Measurements from ENCODE around the gene BBS4. TPM values are rescaled to one million over a fixed set of nuclear protein-coding genes. Genes with fewer than 3 reads are reported as not detected.
"Not testable (repeated sequence)": the region's sequence is repeated elsewhere in the genome, so short reads cannot be mapped to it uniquely, and the experiment has no call there.

BBS4 gene
- total and polyA plus RNA-seq, 2 of the 4 experiments (the other 2 are of a cell fraction), result 15.8 to 21.0 TPM

DNA sequence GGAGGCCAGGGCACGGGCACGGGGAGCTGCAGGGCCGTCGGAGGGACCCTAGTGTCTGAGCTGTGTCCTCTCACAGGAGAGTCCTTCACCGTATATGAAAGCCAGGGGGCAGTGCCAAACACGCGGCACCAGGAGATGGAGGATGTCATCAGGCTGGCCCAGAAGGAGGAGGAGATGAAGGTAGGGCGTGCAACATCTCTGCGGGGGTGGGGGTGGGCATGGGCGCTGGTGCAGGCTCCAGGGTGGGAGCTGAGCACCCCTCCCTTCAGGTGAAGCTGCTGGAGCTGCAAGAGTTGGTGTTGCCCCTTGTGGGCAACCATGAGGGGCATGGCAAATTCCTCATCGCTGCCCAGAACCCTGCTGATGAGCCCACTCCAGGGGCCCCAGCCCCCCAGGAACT, 20.3 kb upstream of the BBS4 start:
- H3K9ac ChIP-seq (ENCODE audit: low read depth, low read length); ATAC-seq (ENCODE audit: low read depth); H3K14ac ChIP-seq (replicated peaks; ENCODE audit: low read depth, low read length); H2AFZ ChIP-seq (replicated peaks; ENCODE audit: low read length, poor library complexity); H3K9me3 ChIP-seq (ENCODE audit: control insufficient read depth, insufficient read depth, low read length); H4K20me1 ChIP-seq (ENCODE audit: insufficient read depth, low read length); H2BK15ac ChIP-seq (ENCODE audit: low read depth, low read length); CTCF ChIA-PET; H2AK9ac ChIP-seq (replicated peaks; ENCODE audit: low read depth, low read length, poor library complexity); H3K36me3 ChIP-seq (ENCODE audit: control insufficient read depth, insufficient read depth, low read length); H3K4me1 ChIP-seq (ENCODE audit: control insufficient read depth, insufficient read depth, low read length); H3K23ac ChIP-seq (ENCODE audit: low read depth, low read length); POLR2A ChIA-PET (ENCODE audit: unreplicated experiment); H3K9me1 ChIP-seq (ENCODE audit: insufficient read depth, low read length); H3K4ac ChIP-seq (ENCODE audit: low read depth, low read length); dilution Hi-C loops (cut with HindIII; ENCODE audit: low sequenced_read_pairs, unreplicated experiment); H3K27me3 ChIP-seq (ENCODE audit: control insufficient read depth, insufficient read depth, low read length); H3K56ac ChIP-seq (ENCODE audit: extremely low read depth, insufficient read depth, low read length); H4K8ac ChIP-seq (ENCODE audit: low read depth in 2 of 2, low read length in 2 of 2); H3K4me2 ChIP-seq (ENCODE audit: low read depth, low read length); H3K27ac ChIP-seq (ENCODE audit: insufficient read depth, low read length); H2BK120ac ChIP-seq (ENCODE audit: low read depth, low read length); intact Hi-C loops (cut with micrococcal nuclease); H3K79me1 ChIP-seq (ENCODE audit: low read depth in 1 of 2, low read length in 2 of 2); H2BK20ac ChIP-seq (ENCODE audit: low read depth, low read length); H2AK5ac ChIP-seq (ENCODE audit: low read depth, low read length); in situ Hi-C loops (cut with MboI; ENCODE audit: low sequenced_read_pairs); H4K5ac ChIP-seq (ENCODE audit: low read depth, low read length); BruUV-seq (replicated peaks); H2BK5ac ChIP-seq (ENCODE audit: low read depth, low read length, poor library complexity, severe bottlenecking); H3K4me3 ChIP-seq (ENCODE audit: insufficient read depth, low read depth, low read length); H4K91ac ChIP-seq (ENCODE audit: insufficient read depth, low read depth, low read length); H3K18ac ChIP-seq (ENCODE audit: low read depth, low read length); DNase-seq: not testable (repeated sequence)
- WGBS, 2 experiments (ENCODE audit: extremely low coverage in 2 of 2, insufficient read length in 1 of 2), result no CpG with 5 or more reads among the region's 11 CpGs

DNA sequence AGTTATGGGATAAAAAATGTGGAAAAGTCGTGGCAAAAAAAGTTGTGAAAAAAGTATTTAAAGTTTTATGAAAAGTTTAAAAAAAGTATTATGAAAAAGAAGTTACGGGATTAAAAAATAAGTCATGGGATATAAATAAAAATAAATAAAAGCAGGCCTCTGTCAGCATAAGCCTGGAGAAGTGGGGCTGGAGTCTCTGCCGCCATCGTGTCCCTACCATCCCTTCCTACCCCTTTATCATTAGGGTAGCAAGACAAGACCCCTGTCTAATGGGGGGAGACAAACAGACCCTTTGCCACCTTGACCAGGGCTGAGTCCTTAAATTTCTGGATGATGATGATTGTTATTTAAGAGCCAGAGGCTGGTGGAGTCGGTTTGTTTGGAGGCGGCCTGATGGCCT, 16.2 kb upstream of the BBS4 start:
- H3K4ac ChIP-seq (ENCODE audit: low read depth, low read length); H3K9me3 ChIP-seq (ENCODE audit: control insufficient read depth, insufficient read depth, low read length); H2AK5ac ChIP-seq (ENCODE audit: low read depth, low read length); H3K18ac ChIP-seq (ENCODE audit: low read depth, low read length); H3K23ac ChIP-seq (ENCODE audit: low read depth, low read length); dilution Hi-C loops (cut with HindIII; ENCODE audit: low sequenced_read_pairs, unreplicated experiment); H3K9ac ChIP-seq (ENCODE audit: low read depth, low read length); H3K4me2 ChIP-seq (ENCODE audit: low read depth, low read length); H3K36me3 ChIP-seq (ENCODE audit: control insufficient read depth, insufficient read depth, low read length); H3K9me1 ChIP-seq (ENCODE audit: insufficient read depth, low read length); H2BK120ac ChIP-seq (ENCODE audit: low read depth, low read length); BruUV-seq (replicated peaks); H3K4me3 ChIP-seq (ENCODE audit: insufficient read depth, low read depth, low read length); H4K5ac ChIP-seq (ENCODE audit: low read depth, low read length); ATAC-seq (ENCODE audit: low read depth); H4K8ac ChIP-seq (ENCODE audit: low read depth in 2 of 2, low read length in 2 of 2); H3K79me1 ChIP-seq (ENCODE audit: low read depth in 1 of 2, low read length in 2 of 2); H2BK15ac ChIP-seq (ENCODE audit: low read depth, low read length); H2AK9ac ChIP-seq (replicated peaks; ENCODE audit: low read depth, low read length, poor library complexity); H4K91ac ChIP-seq (ENCODE audit: insufficient read depth, low read depth, low read length); H3K4me1 ChIP-seq (ENCODE audit: control insufficient read depth, insufficient read depth, low read length); CTCF ChIA-PET; POLR2A ChIA-PET (ENCODE audit: unreplicated experiment); H2AFZ ChIP-seq (replicated peaks; ENCODE audit: low read length, poor library complexity); H3K56ac ChIP-seq (ENCODE audit: extremely low read depth, insufficient read depth, low read length); H4K20me1 ChIP-seq (ENCODE audit: insufficient read depth, low read length); DNase-seq; H3K27me3 ChIP-seq (ENCODE audit: control insufficient read depth, insufficient read depth, low read length); H3K14ac ChIP-seq (replicated peaks; ENCODE audit: low read depth, low read length); H2BK20ac ChIP-seq (ENCODE audit: low read depth, low read length); H3K27ac ChIP-seq (ENCODE audit: insufficient read depth, low read length); H2BK5ac ChIP-seq (ENCODE audit: low read depth, low read length, poor library complexity, severe bottlenecking): not testable (repeated sequence)
- in situ Hi-C loops (cut with MboI; ENCODE audit: low sequenced_read_pairs) (loop anchor here (10.0 kb wide), 2 partner anchors 55 to 365 kb away; no protein-coding TSS in a partner anchor), intact Hi-C loops (cut with micrococcal nuclease) (loop anchor here (2.0 kb wide), 1 partner anchor 69 kb away; no protein-coding TSS in a partner anchor)
- no CpG with 5 or more reads among the region's 6 CpGs for WGBS, 2 experiments (ENCODE audit: extremely low coverage in 2 of 2, insufficient read length in 1 of 2)
